GM12892 (cell line): ENCODE results near the gene TIAM1.

Experiments used
- DNase-seq: peaks from one replicate; pipeline ENCODE4 v3.0.0; 2011; ENCODE audit not compliant: insufficient read length
- FAIRE-seq: peaks from 2 replicates; lab custom pipeline; 2011; peaks lifted over from hg19 to GRCh38; lab: Jason Lieb, UNC
- POLR2A ChIP-seq: IDR thresholded peaks from 2 replicates; pipeline ENCODE4 v1.6.1; 2011; ENCODE audit warnings: low read depth, low read length, control low read depth
- POLR2AphosphoS5 ChIP-seq: IDR thresholded peaks from 2 replicates; pipeline ENCODE4 v1.6.1; 2011; ENCODE audit warnings: low read depth, low read length, control low read depth
- TAF1 ChIP-seq: IDR thresholded peaks from 2 replicates; pipeline ENCODE4 v1.6.1; 2011; ENCODE audit warnings: low read depth, mild to moderate bottlenecking, control low read depth, low read length, borderline replicate concordance

Gene TIAM1

GRCh38 chr21:31278511-31279130, 65.4 kb downstream of the TIAM1 start:
- FAIRE-seq = no peak

DNA sequence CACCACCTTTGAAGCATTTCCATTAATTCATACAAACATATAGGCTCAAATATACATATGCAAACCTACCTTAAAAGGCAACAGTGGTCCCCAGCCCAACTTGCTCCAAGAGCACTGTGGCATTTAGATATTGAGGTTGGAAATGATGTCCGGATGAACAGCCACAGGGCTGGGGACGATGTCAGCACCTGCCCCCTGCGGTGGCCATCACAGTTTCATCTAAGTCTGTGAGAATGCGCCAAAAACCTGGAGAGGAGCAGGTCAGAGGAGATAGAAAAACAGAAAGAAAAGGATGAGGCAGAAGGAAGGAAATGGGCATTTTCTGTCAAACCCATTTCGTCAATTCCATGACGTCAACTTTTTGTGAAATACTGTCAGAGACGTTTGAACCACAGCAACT, 67.4 kb downstream of the TIAM1 start:
- FAIRE-seq (no peak), DNase-seq (no peak)
- TF ChIP-seq TAF1 (no peak), POLR2AphosphoS5 (no peak), POLR2A (no peak)

More at GRCh38 chr21:31278511-31279130, 65.4 kb downstream of the TIAM1 start:
- TF ChIP-seq TAF1 = no peak
- TF ChIP-seq POLR2A = no peak
- no peak for TF ChIP-seq POLR2AphosphoS5
- DNase-seq = no peak

- FAIRE-seq = no peak
- no peak for DNase-seq
- TF ChIP-seq POLR2AphosphoS5 (no peak), POLR2A (no peak), TAF1 (no peak)
These were observed 68.2 kb downstream of the TIAM1 start for GRCh38 chr21:31275901-31276300.

GRCh38 chr21:31273278-31273677, 70.8 kb downstream of the TIAM1 start:
- TF ChIP-seq POLR2AphosphoS5 (no peak), POLR2A (no peak), TAF1 (no peak)
- FAIRE-seq = no peak
- DNase-seq = no peak

- DNase-seq (no peak), FAIRE-seq (no peak)
These were observed 76.0 kb downstream of the TIAM1 start for GRCh38 chr21:31268090-31268489.

GRCh38 chr21:31267644-31268043, 76.4 kb downstream of the TIAM1 start:
- TF ChIP-seq POLR2AphosphoS5 = no peak
- TF ChIP-seq POLR2A = no peak
- TF ChIP-seq TAF1 = no peak
- DNase-seq (no peak), FAIRE-seq (no peak)

More at GRCh38 chr21:31268090-31268489, 76.0 kb downstream of the TIAM1 start:
- TF ChIP-seq POLR2AphosphoS5 (no peak), TAF1 (no peak), POLR2A (no peak)

DNA sequence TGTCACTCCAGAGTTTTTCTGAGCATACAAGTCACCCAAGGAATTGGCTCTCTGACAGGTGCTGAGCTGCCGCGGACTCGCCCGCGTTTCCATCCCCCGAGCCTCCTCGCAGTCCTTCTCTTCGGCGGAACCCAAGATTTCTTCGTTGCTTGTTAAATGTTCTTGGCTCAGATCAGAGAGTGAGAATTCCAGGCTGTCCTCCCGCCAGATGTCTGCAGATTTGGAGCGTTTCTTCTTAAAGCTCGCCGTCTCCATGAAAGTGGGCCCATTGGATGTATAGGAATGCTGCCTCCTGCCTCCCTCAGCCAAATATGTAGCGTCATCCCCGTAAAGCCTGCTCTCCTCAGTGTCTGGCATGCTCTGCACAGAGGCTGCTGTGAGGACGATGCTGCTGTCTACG, 77.8 kb downstream of the TIAM1 start:
- FAIRE-seq (no peak), DNase-seq (no peak)
- TF ChIP-seq POLR2AphosphoS5 (no peak), POLR2A (no peak), TAF1 (no peak)

GRCh38 chr21:31265366-31266013, 78.6 kb downstream of the TIAM1 start:
- FAIRE-seq (no peak), DNase-seq (no peak)
- no peak for TF ChIP-seq POLR2AphosphoS5
- TF ChIP-seq POLR2A = no peak
- no peak for TF ChIP-seq TAF1

DNA sequence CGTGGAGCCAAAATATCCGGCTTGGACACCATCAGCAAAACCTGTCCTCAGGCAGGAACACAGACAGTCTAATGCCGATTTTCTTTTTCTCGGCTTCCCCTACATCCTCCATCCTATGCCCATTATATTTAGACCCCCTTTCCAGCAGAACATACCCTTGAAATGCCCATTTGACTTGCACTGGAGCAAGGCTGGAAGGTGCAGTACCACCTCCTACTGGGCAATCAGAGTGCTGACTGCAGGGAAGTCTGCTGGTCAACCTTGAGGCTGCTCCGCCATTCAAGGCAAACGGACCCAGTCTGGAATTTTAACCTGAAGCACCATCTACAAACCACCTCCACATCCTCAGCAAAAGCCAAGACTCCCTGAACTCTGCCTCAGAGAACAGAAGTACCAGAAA, 79.5 kb downstream of the TIAM1 start:
- FAIRE-seq (no peak), DNase-seq (no peak)
- TF ChIP-seq POLR2A = no peak
- no peak for TF ChIP-seq POLR2AphosphoS5
- no peak for TF ChIP-seq TAF1

DNA sequence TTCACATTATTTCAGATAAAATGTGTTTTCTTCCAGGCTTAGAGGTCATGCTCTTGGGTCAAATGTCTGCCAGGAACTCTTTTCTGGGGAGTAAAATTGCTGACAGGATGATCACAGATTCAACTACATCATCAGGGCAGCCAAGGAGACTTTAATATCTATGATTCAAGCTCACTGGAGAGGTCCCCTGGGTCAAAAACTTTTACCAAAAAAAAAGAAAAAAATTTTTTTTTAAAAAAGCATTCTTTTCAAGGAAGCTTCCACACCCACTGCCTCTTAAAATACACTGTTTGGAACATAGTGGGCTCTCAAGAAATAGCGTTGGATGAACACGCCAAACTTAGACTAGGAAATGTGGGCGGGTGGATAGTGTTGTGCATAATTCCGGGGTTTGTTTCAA, 81.3 kb downstream of the TIAM1 start:
- FAIRE-seq (no peak), DNase-seq (no peak)
- TF ChIP-seq POLR2A (no peak), TAF1 (no peak), POLR2AphosphoS5 (no peak)

- TF ChIP-seq TAF1 = no peak
- TF ChIP-seq POLR2A = no peak
- no peak for TF ChIP-seq POLR2AphosphoS5
- FAIRE-seq (no peak), DNase-seq (no peak)
These were observed 82.3 kb downstream of the TIAM1 start for GRCh38 chr21:31261759-31262158.

DNA sequence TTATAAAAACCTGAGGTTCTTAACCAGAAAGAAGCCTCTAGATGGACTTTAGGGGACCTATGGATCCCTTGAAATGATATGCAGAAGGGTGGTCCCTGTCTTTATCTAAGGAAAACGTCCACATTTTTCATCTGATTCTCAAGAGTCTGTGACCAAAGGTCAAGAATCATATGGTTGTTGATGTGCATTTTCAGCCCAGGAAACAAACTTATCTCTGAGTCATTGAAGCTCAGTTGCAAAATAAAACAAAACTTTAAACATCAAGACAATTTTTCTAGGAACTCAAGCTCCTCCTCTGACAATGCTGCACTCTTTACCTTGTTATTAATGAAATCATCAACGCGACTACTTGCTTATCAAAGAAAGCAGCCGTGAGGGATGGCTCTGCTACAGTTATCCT, 83.3 kb downstream of the TIAM1 start:
- FAIRE-seq (no peak), DNase-seq (no peak)
- TF ChIP-seq POLR2AphosphoS5 (no peak), TAF1 (no peak)
